Measurements from ENCODE around the gene KAZN.

- TF ChIP-seq CTCF (IDR thresholded peaks at IDR 0.05; ENCODE audit: insufficient read depth, low read depth, low read length) (no peak), EZH2 (IDR thresholded peaks at IDR 0.05; ENCODE audit: insufficient read depth, low read length) (no peak)
Observed at GRCh38 chr1:14616632-14617396, 18.3 kb downstream of the KAZN start.
